ENCODE measurements around the gene MAP4K1.

- no peak for TF ChIP-seq CTCF (conservative IDR thresholded peaks at IDR 0.05; ENCODE audit: low read depth, low read length)
- TF ChIP-seq EZH2phosphoT487 (IDR thresholded peaks at IDR 0.05; ENCODE audit: borderline replicate concordance, low read length) = no peak
- no peak for TF ChIP-seq EZH2 (IDR thresholded peaks at IDR 0.05; ENCODE audit: low read length, unreplicated experiment)
Measured at GRCh38 chr19:38538793-38539528, 78.8 kb downstream of the MAP4K1 start.

All from PC-3 (cell line).